Gastrocnemius medialis (tissue), 4 donors: Measurements from ENCODE around the gene PAPOLA.

Source experiments
- CTCF ChIP-seq, 5 experiments: fragments of 450-650 bp in 3 of 5; fragments of 200-600 bp in 2 of 5; sonication (generic) in 2 of 5; IDR thresholded peaks in 4 of 5; conservative IDR thresholded peaks in 1 of 5; 1 replicate in 4 of 5; 2 replicates in 1 of 5; pipeline ENCODE4 v1.5.1; 2016 to 2019; ENCODE audit warnings: antibody characterized with exemption in 5 of 5, mild to moderate bottlenecking in 3 of 5, moderate library complexity in 3 of 5
- POLR2A ChIP-seq, 2 donors: fragments of 450-650 bp; IDR thresholded peaks; one replicate each; pipeline ENCODE4 v1.6.1; 2017; ENCODE audit warnings: antibody characterized with exemption in 2 of 2, mild to moderate bottlenecking in 2 of 2, moderate library complexity in 2 of 2

- no peak for TF ChIP-seq CTCF (IDR thresholded peaks at IDR 0.05 in 4 of 5, conservative IDR thresholded peaks at IDR 0.05 in 1 of 5)
- TF ChIP-seq POLR2A (IDR thresholded peaks at IDR 0.05) = no peak
Observed at GRCh38 chr14:96614481-96614881, 112.3 kb downstream of the PAPOLA start.
